ENCODE data around the gene HOXA6. TPM values are rescaled to one million over a fixed set of nuclear protein-coding genes. Genes with fewer than 3 reads are reported as not detected.
A peak's percentile ranks its signal among the peaks of the same experiment; 100 is the strongest.

Gene HOXA6
- total and polyA plus RNA-seq, 2 experiments from 2014 or later, result not detected

GRCh38 chr7:27114881-27115220, 32.7 kb downstream of the HOXA6 start:
- Histone ChIP-seq H3K27me3 (ENCODE audit: insufficient read depth) (peaks cover 97% of the 10 kb centered on the region), H3K79me2 (replicated peaks; ENCODE audit: insufficient read depth) (no peaks in the 10 kb centered on the region), H4K20me1 (replicated peaks; ENCODE audit: insufficient read depth) (peaks cover 66% of the 10 kb centered on the region), H2AFZ (no peak overlapping the region), H3K4me1 (ENCODE audit: insufficient read depth) (peaks cover 31% of the 10 kb centered on the region), H3K4me2 (0 out of 2 replicates have a peak overlapping the region, but pooled peaks have one; percentile 36), H3K36me3 (ENCODE audit: insufficient read depth) (no peaks in the 10 kb centered on the region), H3K27ac (ENCODE audit: low read depth) (no peak overlapping the region), H3K4me3 (0 out of 2 replicates have a peak overlapping the region, but pooled peaks have one; percentile 26), H3F3A (replicated peaks; ENCODE audit: low read depth) (peaks cover 49% of the 10 kb centered on the region), H3K9me2 (ENCODE audit: insufficient read depth) (no peaks in the 10 kb centered on the region)
- Mint-ChIP-seq H3K4me3 (no peak overlapping the region), H3K4me1 (peaks cover 13% of the 10 kb centered on the region), H3K27me3 (ENCODE audit: insufficient read depth, low read depth, poor library complexity) (peaks cover 95% of the 10 kb centered on the region), H3K27ac (no peak overlapping the region), H3K9me3 (peaks cover 12% of the 10 kb centered on the region; the same call in 2 of the 3 replicates), H3K36me3 (ENCODE audit: low read depth) (no peaks in the 10 kb centered on the region)
- no peak for DNase-seq (ENCODE audit: low spot score)
- TF ChIP-seq ETS1 (IDR thresholded peaks at IDR 0.05), result no peak
- TF ChIP-seq STAT1 (IDR thresholded peaks at IDR 0.05; ENCODE audit: unreplicated experiment), result no peak
- TF ChIP-seq ZNF114 (CRISPR knock-in tag; IDR thresholded peaks at IDR 0.05), result no peak
- no peak for TF ChIP-seq REST (IDR thresholded peaks at IDR 0.05; ENCODE audit: unreplicated experiment)
- TF ChIP-seq JUNB (IDR thresholded peaks at IDR 0.05; ENCODE audit: unreplicated experiment), result no peak
- TF ChIP-seq NANOG (IDR thresholded peaks at IDR 0.05; ENCODE audit: borderline replicate concordance), result no peak
- TF ChIP-seq ZNF462 (CRISPR knock-in tag; IDR thresholded peaks at IDR 0.05), result no peak
- no peak for TF ChIP-seq CREB1 (CRISPR knock-in tag; IDR thresholded peaks at IDR 0.05; ENCODE audit: low read depth)
- TF ChIP-seq EZH2 (IDR thresholded peaks at IDR 0.05; ENCODE audit: low read depth, unreplicated experiment), result no peak
- TF ChIP-seq CTCF (conservative IDR thresholded peaks at IDR 0.05; ENCODE audit: low read depth in 2 of 2), result no peak
- TF ChIP-seq EZH2phosphoT487 (IDR thresholded peaks at IDR 0.05; ENCODE audit: unreplicated experiment), result no peak
- TF ChIP-seq ZNF331 (CRISPR knock-in tag; IDR thresholded peaks at IDR 0.05; ENCODE audit: low read depth), result no peak
- ATAC-seq, result no peak

All from GM23338 (cell line).